ENCODE measurements around the gene CEP290. TPM values are rescaled to one million over a fixed set of nuclear protein-coding genes. Genes with fewer than 3 reads are reported as not detected.

CEP290 gene
- total RNA-seq, 1 experiment from 2014 or later, result 12.8 TPM

GRCh38 chr12:88011755-88012154 lies 130.1 kb downstream of the CEP290 start:
- Histone ChIP-seq H3K4ac (ENCODE audit: low read depth, low read length) (no peak overlapping the region), H3K79me1 (ENCODE audit: insufficient read depth, low read depth, low read length, poor library complexity, severe bottlenecking) (no peaks in the 10 kb centered on the region), H3K4me2 (ENCODE audit: insufficient read depth, insufficient read length, low read length) (no peak overlapping the region), H2BK12ac (ENCODE audit: insufficient read length, low read depth, low read length) (no peak overlapping the region), H4K5ac (ENCODE audit: insufficient read length, low read depth, low read length) (no peak overlapping the region), H3K14ac (ENCODE audit: insufficient read depth, low read length) (no peak overlapping the region), H3K18ac (ENCODE audit: insufficient read length, low read depth, low read length) (no peak overlapping the region), H2BK5ac (ENCODE audit: insufficient read length, low read length) (no peak overlapping the region), H2BK15ac (ENCODE audit: low read depth, low read length) (no peak overlapping the region), H2AK5ac (ENCODE audit: insufficient read length, low read length) (no peak overlapping the region), H4K8ac (replicated peaks; ENCODE audit: insufficient read length, low read depth, low read length) (no peak overlapping the region), H3K79me2 (ENCODE audit: insufficient read depth, low read length) (no peaks in the 10 kb centered on the region), H2AFZ (ENCODE audit: low read length) (no peak overlapping the region), H3K56ac (ENCODE audit: insufficient read length, low read depth, low read length) (no peak overlapping the region), H3K23me2 (ENCODE audit: insufficient read length, low read depth, low read length, poor library complexity, severe bottlenecking) (no peaks in the 10 kb centered on the region), H3K9ac (ENCODE audit: extremely low read depth, insufficient read length, low read length) (no peak overlapping the region), H3T11ph (ENCODE audit: low read length) (no peak overlapping the region), H3K27ac (ENCODE audit: insufficient read length, low read depth, low read length) (no peak overlapping the region), H3K23ac (ENCODE audit: insufficient read length, low read depth, low read length) (no peak overlapping the region), H4K91ac (ENCODE audit: insufficient read length, low read depth, low read length) (no peak overlapping the region), H2BK20ac (ENCODE audit: low read depth, low read length, poor library complexity, severe bottlenecking) (no peak overlapping the region), H3K4me1 (ENCODE audit: insufficient read depth, low read length) (no peaks in the 10 kb centered on the region), H3K27me3 (ENCODE audit: insufficient read depth, low read length) (no peaks in the 10 kb centered on the region), H4K20me1 (ENCODE audit: control insufficient read depth, insufficient read depth, insufficient read length) (no peaks in the 10 kb centered on the region), H3K9me3 (ENCODE audit: control insufficient read depth, low read depth, low read length) (peaks cover 4% of the 10 kb centered on the region), H2BK120ac (ENCODE audit: low read depth, low read length, poor library complexity, severe bottlenecking) (no peak overlapping the region)
- no peak overlapping the region for H3K27ac Mint-ChIP-seq
- DNase-seq, result no peak
- no peaks in the 10 kb centered on the region; a peak in 1 of 7 replicates for H3K36me3 Mint-ChIP-seq (ENCODE audit: insufficient read depth in 1 of 3, low read depth in 3 of 3)
- peaks cover 3% of the 10 kb centered on the region in 2 experiments; a peak in 2 of 5 replicates for H3K9me3 Mint-ChIP-seq
- TF ChIP-seq CTCF (conservative IDR thresholded peaks at IDR 0.05), result no peak
- no CpG with 5 or more reads among the region's 5 CpGs for WGBS (ENCODE audit: extremely low coverage, insufficient read length, low lambda C conversion rate)
- no peaks in the 10 kb centered on the region for H3K27me3 Mint-ChIP-seq (ENCODE audit: low read depth)
- H3K4me3 Mint-ChIP-seq, result no peak overlapping the region
- no peaks in the 10 kb centered on the region for H3K4me1 Mint-ChIP-seq

Data from H9 (cell line).